ENCODE measurements around the gene PRCC. TPM values are rescaled to one million over a fixed set of nuclear protein-coding genes. Genes with fewer than 3 reads are reported as not detected.

The PRCC gene
- total RNA-seq, 1 experiment from 2014 or later = 131 TPM

- no TSS peak for BruUV-seq (replicated peaks)
- Mint-ChIP-seq H3K27ac (ENCODE audit: low read depth, unreplicated experiment) (no peak overlapping the region), H3K4me3 (ENCODE audit: unreplicated experiment) (no peak overlapping the region), H3K27me3 (ENCODE audit: insufficient read depth, unreplicated experiment) (no peaks in the 10 kb centered on the region), H3K9me3 (ENCODE audit: unreplicated experiment) (no peaks in the 10 kb centered on the region), H3K4me1 (ENCODE audit: insufficient read depth, unreplicated experiment) (peaks cover 12% of the 10 kb centered on the region), H3K36me3 (ENCODE audit: insufficient read depth, unreplicated experiment) (peaks cover 60% of the 10 kb centered on the region)
- CTCF ChIA-PET = interaction anchor here (0.6 to 15.6 kb wide), 13 partner anchors 10 to 131 kb away, joined by 3 to 237 read pairs (median 8); partner anchors contain the start of genes INSRR, NTRK1 and PEAR1
- DNase-seq (ENCODE audit: unreplicated experiment) = no peak
- POLR2A ChIA-PET = interaction anchor here (0.7 kb wide), 2 partner anchors 8 to 36 kb away, joined by 3 read pairs; no protein-coding TSS in a partner anchor
- no peak for TF ChIP-seq CTCF (IDR thresholded peaks at IDR 0.05; ENCODE audit: unreplicated experiment)
- intact Hi-C loops (cut with micrococcal nuclease) = no loop called here
Observed at GRCh38 chr1:156801409-156802121, 34.2 kb downstream of the PRCC start.

GRCh38 chr1:156802421-156802935 is 35.1 kb downstream of the PRCC start:
- Mint-ChIP-seq H3K9me3 (ENCODE audit: unreplicated experiment) (no peaks in the 10 kb centered on the region), H3K4me1 (ENCODE audit: insufficient read depth, unreplicated experiment) (peaks cover 12% of the 10 kb centered on the region), H3K27me3 (ENCODE audit: insufficient read depth, unreplicated experiment) (no peaks in the 10 kb centered on the region), H3K36me3 (ENCODE audit: insufficient read depth, unreplicated experiment) (peaks cover 51% of the 10 kb centered on the region), H3K27ac (ENCODE audit: low read depth, unreplicated experiment) (no peak overlapping the region), H3K4me3 (ENCODE audit: unreplicated experiment) (no peak overlapping the region)
- BruUV-seq (replicated peaks) = no TSS peak
- ChIA-PET CTCF (interaction anchor here (0.6 to 15.6 kb wide), 13 partner anchors 10 to 145 kb away, joined by 3 to 237 read pairs (median 5); partner anchors contain the start of genes INSRR, NTRK1 and PEAR1), POLR2A (interaction anchor here (0.6 to 0.9 kb wide), 4 partner anchors 11 to 78 kb away, joined by 3 to 5 read pairs (median 3); no protein-coding TSS in a partner anchor)
- TF ChIP-seq CTCF (IDR thresholded peaks at IDR 0.05; ENCODE audit: unreplicated experiment) = no peak
- no peak for DNase-seq (ENCODE audit: unreplicated experiment)
- intact Hi-C loops (cut with micrococcal nuclease) = no loop called here

- CTCF ChIA-PET = interaction anchor here (0.7 to 15.6 kb wide), 9 partner anchors 10 to 124 kb away, joined by 3 to 237 read pairs (median 23); partner anchors contain the start of genes INSRR, NTRK1 and PEAR1
Observed at GRCh38 chr1:156803086-156803851, 35.9 kb downstream of the PRCC start.

More at GRCh38 chr1:156803086-156803851, 35.9 kb downstream of the PRCC start:
- H3K9me3 Mint-ChIP-seq (ENCODE audit: unreplicated experiment) = no peaks in the 10 kb centered on the region
- H3K4me3 Mint-ChIP-seq (ENCODE audit: unreplicated experiment) = no peak overlapping the region
- POLR2A ChIA-PET = interaction anchor here (0.6 to 0.9 kb wide), 3 partner anchors 10 to 77 kb away, joined by 3 to 5 read pairs (median 3); no protein-coding TSS in a partner anchor
- no peaks in the 10 kb centered on the region for H3K27me3 Mint-ChIP-seq (ENCODE audit: insufficient read depth, unreplicated experiment)
- H3K36me3 Mint-ChIP-seq (ENCODE audit: insufficient read depth, unreplicated experiment) = peaks cover 43% of the 10 kb centered on the region
- no peak for DNase-seq (ENCODE audit: unreplicated experiment)
- H3K4me1 Mint-ChIP-seq (ENCODE audit: insufficient read depth, unreplicated experiment) = peaks cover 12% of the 10 kb centered on the region
- no peak overlapping the region for H3K27ac Mint-ChIP-seq (ENCODE audit: low read depth, unreplicated experiment)
- no TSS peak for BruUV-seq (replicated peaks)
- intact Hi-C loops (cut with micrococcal nuclease) = no loop called here
- no peak for TF ChIP-seq CTCF (IDR thresholded peaks at IDR 0.05; ENCODE audit: unreplicated experiment)

All from MCF 10A (cell line).